ENCODE results near the gene FUS.
"Not testable (repeated sequence)": the region's sequence is repeated elsewhere in the genome, so short reads cannot be mapped to it uniquely, and the experiment has no call there.

DNA sequence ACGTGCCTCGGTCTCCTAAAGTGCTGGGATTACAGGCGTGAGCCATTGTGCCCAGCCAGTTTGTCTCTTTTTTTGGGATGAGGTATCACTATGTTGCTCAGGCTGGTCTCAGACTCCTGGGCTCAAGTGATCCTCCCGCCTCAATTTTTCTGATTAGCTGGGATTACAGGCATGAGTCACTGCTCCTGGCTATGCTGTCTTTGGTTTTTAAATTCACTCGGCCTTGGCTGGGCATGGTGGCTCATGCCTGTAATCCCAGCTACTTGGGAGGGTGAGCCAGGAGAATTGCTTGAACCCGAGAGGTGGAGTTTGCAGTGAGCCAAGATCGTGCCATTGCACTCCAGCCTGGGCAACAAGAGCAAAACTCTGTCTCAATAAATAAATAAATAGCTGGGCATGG lies 35.5 kb upstream of the FUS start:
- not testable (repeated sequence) for TF ChIP-seq RORB (CRISPR knock-in tag; IDR thresholded peaks at IDR 0.05); ATF2 (CRISPR knock-in tag; IDR thresholded peaks at IDR 0.05; ENCODE audit: borderline replicate concordance, low read depth); NFYB (CRISPR knock-in tag; conservative IDR thresholded peaks at IDR 0.05; ENCODE audit: low read depth); ZNF138 (CRISPR knock-in tag; conservative IDR thresholded peaks at IDR 0.05); SP1 (CRISPR knock-in tag; conservative IDR thresholded peaks at IDR 0.05); TCF7 (CRISPR knock-in tag; IDR thresholded peaks at IDR 0.05; ENCODE audit: low read depth); NFE2L1 (CRISPR knock-in tag; IDR thresholded peaks at IDR 0.05)
- TF ChIP-seq, protein P1, sequence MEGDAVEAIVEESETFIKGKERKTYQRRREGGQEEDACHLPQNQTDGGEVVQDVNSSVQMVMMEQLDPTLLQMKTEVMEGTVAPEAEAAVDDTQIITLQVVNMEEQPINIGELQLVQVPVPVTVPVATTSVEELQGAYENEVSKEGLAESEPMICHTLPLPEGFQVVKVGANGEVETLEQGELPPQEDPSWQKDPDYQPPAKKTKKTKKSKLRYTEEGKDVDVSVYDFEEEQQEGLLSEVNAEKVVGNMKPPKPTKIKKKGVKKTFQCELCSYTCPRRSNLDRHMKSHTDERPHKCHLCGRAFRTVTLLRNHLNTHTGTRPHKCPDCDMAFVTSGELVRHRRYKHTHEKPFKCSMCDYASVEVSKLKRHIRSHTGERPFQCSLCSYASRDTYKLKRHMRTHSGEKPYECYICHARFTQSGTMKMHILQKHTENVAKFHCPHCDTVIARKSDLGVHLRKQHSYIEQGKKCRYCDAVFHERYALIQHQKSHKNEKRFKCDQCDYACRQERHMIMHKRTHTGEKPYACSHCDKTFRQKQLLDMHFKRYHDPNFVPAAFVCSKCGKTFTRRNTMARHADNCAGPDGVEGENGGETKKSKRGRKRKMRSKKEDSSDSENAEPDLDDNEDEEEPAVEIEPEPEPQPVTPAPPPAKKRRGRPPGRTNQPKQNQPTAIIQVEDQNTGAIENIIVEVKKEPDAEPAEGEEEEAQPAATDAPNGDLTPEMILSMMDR (IDR thresholded peaks at IDR 0.05), result not testable (repeated sequence)
- TF ChIP-seq, protein P2, sequence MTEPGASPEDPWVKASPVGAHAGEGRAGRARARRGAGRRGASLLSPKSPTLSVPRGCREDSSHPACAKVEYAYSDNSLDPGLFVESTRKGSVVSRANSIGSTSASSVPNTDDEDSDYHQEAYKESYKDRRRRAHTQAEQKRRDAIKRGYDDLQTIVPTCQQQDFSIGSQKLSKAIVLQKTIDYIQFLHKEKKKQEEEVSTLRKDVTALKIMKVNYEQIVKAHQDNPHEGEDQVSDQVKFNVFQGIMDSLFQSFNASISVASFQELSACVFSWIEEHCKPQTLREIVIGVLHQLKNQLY (CRISPR knock-in tag; IDR thresholded peaks at IDR 0.05), result not testable (repeated sequence)
- TF ChIP-seq, protein P3, sequence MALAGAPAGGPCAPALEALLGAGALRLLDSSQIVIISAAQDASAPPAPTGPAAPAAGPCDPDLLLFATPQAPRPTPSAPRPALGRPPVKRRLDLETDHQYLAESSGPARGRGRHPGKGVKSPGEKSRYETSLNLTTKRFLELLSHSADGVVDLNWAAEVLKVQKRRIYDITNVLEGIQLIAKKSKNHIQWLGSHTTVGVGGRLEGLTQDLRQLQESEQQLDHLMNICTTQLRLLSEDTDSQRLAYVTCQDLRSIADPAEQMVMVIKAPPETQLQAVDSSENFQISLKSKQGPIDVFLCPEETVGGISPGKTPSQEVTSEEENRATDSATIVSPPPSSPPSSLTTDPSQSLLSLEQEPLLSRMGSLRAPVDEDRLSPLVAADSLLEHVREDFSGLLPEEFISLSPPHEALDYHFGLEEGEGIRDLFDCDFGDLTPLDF (CRISPR knock-in tag; IDR thresholded peaks at IDR 0.05), result not testable (repeated sequence)
- TF ChIP-seq, protein P4, sequence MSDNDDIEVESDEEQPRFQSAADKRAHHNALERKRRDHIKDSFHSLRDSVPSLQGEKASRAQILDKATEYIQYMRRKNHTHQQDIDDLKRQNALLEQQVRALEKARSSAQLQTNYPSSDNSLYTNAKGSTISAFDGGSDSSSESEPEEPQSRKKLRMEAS (CRISPR knock-in tag; IDR thresholded peaks at IDR 0.05), result not testable (repeated sequence)
- TF ChIP-seq, protein P5, sequence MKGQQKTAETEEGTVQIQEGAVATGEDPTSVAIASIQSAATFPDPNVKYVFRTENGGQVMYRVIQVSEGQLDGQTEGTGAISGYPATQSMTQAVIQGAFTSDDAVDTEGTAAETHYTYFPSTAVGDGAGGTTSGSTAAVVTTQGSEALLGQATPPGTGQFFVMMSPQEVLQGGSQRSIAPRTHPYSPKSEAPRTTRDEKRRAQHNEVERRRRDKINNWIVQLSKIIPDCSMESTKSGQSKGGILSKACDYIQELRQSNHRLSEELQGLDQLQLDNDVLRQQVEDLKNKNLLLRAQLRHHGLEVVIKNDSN (CRISPR knock-in tag; IDR thresholded peaks at IDR 0.05), result not testable (repeated sequence)
